Activated CD4-positive, alpha-beta memory T cell treated with anti-CD3 and anti-CD28 coated beads for 36 hours (primary cell): ENCODE results near the gene SLC12A5. TPM values are rescaled to one million over a fixed set of nuclear protein-coding genes. Genes with fewer than 3 reads are reported as not detected.

Source experiments
- CTCF ChIA-PET: fragments of 350-600 bp; sonication (Branson Sonifier 250); formaldehyde crosslinking; loops from one replicate; lab custom pipeline; 2021; ENCODE audit warnings: antibody characterized with exemption, inconsistent platforms; lab: Charles Lee
- POLR2A ChIA-PET: fragments of 350-600 bp; sonication (Branson Sonifier 250); formaldehyde crosslinking; loops from one replicate; lab custom pipeline; 2021; ENCODE audit warnings: antibody characterized with exemption; lab: Charles Lee
- DNase-seq: peaks from one replicate; pipeline ENCODE4 v3.0.0-alpha.2; 2020
- H3K27ac Mint-ChIP-seq: one replicate; pipeline ENCODE4 v1.8.0; 2021; ENCODE audit warnings: mixed read lengths
- H3K27me3 Mint-ChIP-seq: one replicate; pipeline ENCODE4 v1.8.0; 2021; ENCODE audit warnings: mixed read lengths
- H3K36me3 Mint-ChIP-seq: one replicate; pipeline ENCODE4 v1.8.0; 2021; ENCODE audit warnings: mixed read lengths
- H3K4me1 Mint-ChIP-seq: one replicate; pipeline ENCODE4 v1.8.0; 2021; ENCODE audit warnings: low read depth, mixed read lengths
- H3K4me3 Mint-ChIP-seq: one replicate; pipeline ENCODE4 v1.8.0; 2021; ENCODE audit warnings: mild to moderate bottlenecking, mixed read lengths
- H3K9me3 Mint-ChIP-seq: one replicate; pipeline ENCODE4 v1.8.0; 2021; ENCODE audit warnings: mixed read lengths
- intact Hi-C: fragments of 100-400 bp; cut with micrococcal nuclease; formaldehyde crosslinking; loops from one replicate; pipeline ENCODE4 v1.15.1; 2023
- total RNA-seq, 2 experiments: library from RNA; stranded (reverse); gene quantifications; one replicate each; pipeline ENCODE4 v1.2.3, GENCODE V29; 2021

The SLC12A5 gene
- total RNA-seq, 2 experiments from 2014 or later, result 0.97 TPM; not detected in 1

DNA sequence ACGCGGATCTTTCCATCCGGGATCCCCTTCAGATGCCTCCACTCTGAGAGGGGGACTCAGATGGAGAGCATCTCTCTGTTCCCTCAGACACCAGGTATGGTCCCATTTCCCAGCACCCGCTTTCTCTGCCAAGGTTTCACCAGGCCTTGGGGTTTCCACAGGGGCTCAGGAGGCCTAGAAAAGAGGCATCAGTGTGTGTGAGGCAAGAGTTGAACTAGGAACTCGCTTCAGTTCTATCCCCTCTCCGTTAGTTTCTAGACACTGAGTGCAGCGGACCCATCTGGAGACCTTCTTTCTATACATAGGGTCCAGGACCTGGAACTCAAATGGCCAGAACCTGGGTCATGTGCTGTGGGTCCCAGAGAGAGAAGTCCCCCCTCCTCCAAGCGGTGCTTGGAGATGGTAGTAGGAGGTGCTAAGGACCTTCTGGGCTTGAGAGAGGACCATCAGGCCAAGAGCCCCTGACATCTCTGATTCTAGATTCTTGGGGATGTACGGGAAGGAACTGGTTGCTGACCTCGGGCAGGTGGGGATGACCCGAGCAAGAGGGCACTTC is 2.1 kb downstream of the SLC12A5 start:
- ChIA-PET POLR2A (no interaction called here), CTCF (interaction anchor here (2.3 to 2.4 kb wide), 2 partner anchors 8 to 44 kb away, joined by 6 to 13 read pairs; no protein-coding TSS in a partner anchor)
- Mint-ChIP-seq H3K27ac (no peak overlapping the region), H3K4me3 (no peak overlapping the region), H3K27me3 (peaks cover 53% of the 10 kb centered on the region), H3K9me3 (no peaks in the 10 kb centered on the region), H3K36me3 (no peaks in the 10 kb centered on the region), H3K4me1 (no peaks in the 10 kb centered on the region)
- intact Hi-C loops, result no loop called here
- DNase-seq, result no peak

DNA sequence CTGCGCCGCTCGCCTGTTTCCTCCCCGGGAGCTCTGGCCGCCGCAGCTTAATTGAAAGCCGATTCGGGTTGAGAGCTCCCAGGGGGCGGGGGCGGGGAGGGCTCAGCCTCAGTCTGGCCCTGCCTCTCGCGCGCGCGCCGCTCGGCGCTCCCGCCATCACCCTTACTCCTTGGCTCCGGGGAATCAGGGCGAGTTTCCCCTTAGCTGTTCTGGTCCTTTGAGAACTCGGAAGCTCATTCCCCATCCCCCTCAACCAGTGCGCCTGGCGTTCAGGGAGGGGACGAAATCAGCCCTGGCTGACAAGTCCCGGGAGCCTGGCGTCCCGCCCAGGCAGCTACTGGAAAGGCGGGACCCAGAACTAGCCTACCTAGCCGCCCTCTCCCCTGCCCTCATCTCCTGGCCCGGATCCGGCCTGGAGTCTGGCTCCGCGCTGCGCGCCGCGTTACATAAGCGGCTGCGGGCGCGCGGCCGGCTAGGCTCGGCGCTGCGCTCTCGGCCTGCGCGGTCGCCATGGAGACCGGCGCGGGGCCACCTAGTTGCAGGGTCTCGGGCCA is 2.8 kb downstream of the SLC12A5 start:
- Mint-ChIP-seq H3K9me3 (no peaks in the 10 kb centered on the region), H3K4me3 (no peak overlapping the region), H3K27ac (no peak overlapping the region), H3K4me1 (no peaks in the 10 kb centered on the region), H3K36me3 (no peaks in the 10 kb centered on the region), H3K27me3 (peaks cover 54% of the 10 kb centered on the region)
- POLR2A ChIA-PET, result no interaction called here
- intact Hi-C loops, result no loop called here
- DNase-seq, result no peak
- CTCF ChIA-PET, result interaction anchor here (0.7 to 2.4 kb wide), 3 partner anchors 9 to 147 kb away, joined by 3 to 13 read pairs (median 6); no protein-coding TSS in a partner anchor

DNA sequence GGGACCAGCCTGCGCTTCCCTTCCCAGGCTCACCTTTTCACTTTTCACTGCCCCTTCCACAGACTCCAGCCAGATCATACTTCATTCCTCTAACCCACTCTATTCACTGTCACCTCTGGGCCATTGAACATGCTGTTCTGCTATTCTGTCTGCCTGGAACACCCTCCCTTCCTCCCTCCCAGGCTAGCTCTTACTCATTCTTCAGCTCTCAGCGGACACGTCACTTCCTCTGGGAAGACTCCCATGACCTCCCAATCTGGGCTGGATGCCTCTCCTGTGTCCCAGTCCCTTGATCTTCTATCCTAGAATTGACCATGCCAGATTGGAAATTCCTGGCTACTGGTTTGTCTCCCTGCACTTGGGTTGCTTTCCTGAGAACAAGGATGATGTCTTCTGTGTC is 5.0 kb downstream of the SLC12A5 start:
- Mint-ChIP-seq H3K27ac (no peak overlapping the region), H3K4me1 (no peaks in the 10 kb centered on the region), H3K9me3 (no peaks in the 10 kb centered on the region), H3K27me3 (peaks cover 60% of the 10 kb centered on the region), H3K36me3 (no peaks in the 10 kb centered on the region), H3K4me3 (no peak overlapping the region)
- ChIA-PET POLR2A (no interaction called here), CTCF (no interaction called here)
- DNase-seq, result no peak
- intact Hi-C loops, result no loop called here

DNA sequence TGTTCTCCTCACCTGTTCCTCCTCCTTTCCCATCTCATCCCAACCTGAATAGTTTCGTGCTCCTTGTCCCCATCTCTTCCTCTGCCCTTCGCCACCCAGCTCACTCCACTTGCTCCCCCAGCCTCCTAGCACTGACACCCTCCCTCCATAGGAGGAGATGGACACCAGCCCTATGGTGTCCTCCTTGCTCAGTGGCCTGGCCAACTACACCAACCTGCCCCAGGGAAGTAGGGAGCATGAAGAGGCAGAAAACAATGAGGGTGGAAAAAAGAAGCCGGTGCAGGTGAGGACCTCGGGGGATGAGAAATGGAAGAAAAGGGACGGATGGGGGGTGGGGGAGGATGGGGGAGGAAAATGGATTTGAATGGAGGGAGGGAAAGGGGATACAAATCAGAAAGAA is 6.2 kb downstream of the SLC12A5 start:
- Mint-ChIP-seq H3K9me3 (no peaks in the 10 kb centered on the region), H3K36me3 (no peaks in the 10 kb centered on the region), H3K27ac (no peak overlapping the region), H3K4me1 (no peaks in the 10 kb centered on the region), H3K4me3 (no peak overlapping the region), H3K27me3 (peaks cover 52% of the 10 kb centered on the region)
- DNase-seq, result no peak
- POLR2A ChIA-PET, result no interaction called here
- CTCF ChIA-PET, result no interaction called here
- intact Hi-C loops, result no loop called here

DNA sequence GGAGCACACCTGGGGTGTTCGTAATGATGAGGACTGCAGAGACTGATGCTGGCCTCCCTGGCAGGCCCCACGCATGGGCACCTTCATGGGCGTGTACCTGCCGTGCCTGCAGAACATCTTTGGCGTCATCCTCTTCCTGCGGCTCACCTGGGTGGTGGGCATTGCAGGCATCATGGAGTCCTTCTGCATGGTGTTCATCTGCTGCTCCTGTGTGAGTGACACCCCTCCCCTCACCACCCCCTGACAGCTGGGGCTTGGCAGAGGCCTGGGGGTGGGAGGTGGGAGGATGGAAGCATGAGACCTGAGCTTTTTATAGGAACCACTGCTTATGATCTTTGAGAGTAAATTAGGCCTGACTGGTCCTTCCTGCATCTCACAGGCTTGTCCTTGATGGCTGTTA is 6.7 kb downstream of the SLC12A5 start:
- CTCF ChIA-PET, result interaction anchor here (1.0 kb wide), 1 partner anchor 13 kb away, joined by 3 read pairs; no protein-coding TSS in a partner anchor
- Mint-ChIP-seq H3K4me1 (no peaks in the 10 kb centered on the region), H3K27ac (no peak overlapping the region)

DNA sequence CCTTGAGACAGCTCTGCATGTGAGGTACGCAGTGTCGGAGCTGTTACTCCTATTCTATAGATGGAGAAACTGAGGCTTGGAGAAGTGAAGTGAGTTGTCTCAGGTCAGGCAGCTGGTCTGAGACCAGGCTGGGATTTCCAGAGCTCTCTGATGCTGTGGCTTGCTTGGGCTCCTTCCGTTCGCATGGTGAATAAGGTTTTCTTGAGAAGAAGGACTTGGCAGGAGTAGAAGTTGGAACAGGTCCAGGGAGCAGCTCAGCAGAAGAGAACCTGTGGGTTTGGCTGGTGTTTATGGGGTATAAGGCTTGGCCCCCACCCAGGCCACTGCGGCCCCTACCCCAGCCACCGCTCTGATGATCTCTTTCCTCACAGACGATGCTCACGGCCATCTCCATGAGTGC is 7.4 kb downstream of the SLC12A5 start:
- ChIA-PET POLR2A (no interaction called here), CTCF (interaction anchor here (1.0 kb wide), 1 partner anchor 14 kb away, joined by 3 read pairs; no protein-coding TSS in a partner anchor)
- H3K4me1 Mint-ChIP-seq, result no peaks in the 10 kb centered on the region
- H3K27me3 Mint-ChIP-seq, result peaks cover 52% of the 10 kb centered on the region
- no peaks in the 10 kb centered on the region for H3K36me3 Mint-ChIP-seq
- no peak for DNase-seq
- intact Hi-C loops, result no loop called here
- H3K27ac Mint-ChIP-seq, result no peak overlapping the region
- H3K4me3 Mint-ChIP-seq, result no peak overlapping the region
- H3K9me3 Mint-ChIP-seq, result no peaks in the 10 kb centered on the region

More for the DNA sequence above, 6.7 kb downstream of the SLC12A5 start:
- DNase-seq, result no peak
- Mint-ChIP-seq H3K4me3 (no peak overlapping the region), H3K27me3 (peaks cover 52% of the 10 kb centered on the region), H3K9me3 (no peaks in the 10 kb centered on the region), H3K36me3 (no peaks in the 10 kb centered on the region)
- intact Hi-C loops, result no loop called here
- POLR2A ChIA-PET, result no interaction called here

DNA sequence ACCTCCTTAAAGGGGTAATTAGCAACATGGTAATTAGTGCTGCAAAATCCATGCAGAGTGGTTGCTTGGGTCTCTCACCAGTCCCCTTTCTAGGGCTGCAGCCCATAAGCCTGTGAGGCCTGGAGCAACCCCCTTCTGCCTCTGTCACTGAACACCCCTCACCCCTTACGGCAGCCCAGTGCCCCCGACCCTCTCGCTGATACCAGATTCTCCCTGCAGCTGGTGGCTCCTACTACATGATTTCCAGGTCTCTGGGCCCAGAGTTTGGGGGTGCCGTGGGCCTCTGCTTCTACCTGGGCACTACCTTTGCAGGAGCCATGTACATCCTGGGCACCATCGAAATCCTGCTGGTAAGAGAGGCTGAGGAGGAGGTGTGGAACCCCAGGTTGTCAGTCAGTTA is 8.0 kb downstream of the SLC12A5 start:
- H3K27ac Mint-ChIP-seq, result no peak overlapping the region
- POLR2A ChIA-PET, result no interaction called here
- H3K4me1 Mint-ChIP-seq, result no peaks in the 10 kb centered on the region
- no peaks in the 10 kb centered on the region for H3K9me3 Mint-ChIP-seq
- no peak for DNase-seq
- H3K36me3 Mint-ChIP-seq, result no peaks in the 10 kb centered on the region
- no peak overlapping the region for H3K4me3 Mint-ChIP-seq
- H3K27me3 Mint-ChIP-seq, result peaks cover 56% of the 10 kb centered on the region
- intact Hi-C loops, result no loop called here
- CTCF ChIA-PET, result no interaction called here

DNA sequence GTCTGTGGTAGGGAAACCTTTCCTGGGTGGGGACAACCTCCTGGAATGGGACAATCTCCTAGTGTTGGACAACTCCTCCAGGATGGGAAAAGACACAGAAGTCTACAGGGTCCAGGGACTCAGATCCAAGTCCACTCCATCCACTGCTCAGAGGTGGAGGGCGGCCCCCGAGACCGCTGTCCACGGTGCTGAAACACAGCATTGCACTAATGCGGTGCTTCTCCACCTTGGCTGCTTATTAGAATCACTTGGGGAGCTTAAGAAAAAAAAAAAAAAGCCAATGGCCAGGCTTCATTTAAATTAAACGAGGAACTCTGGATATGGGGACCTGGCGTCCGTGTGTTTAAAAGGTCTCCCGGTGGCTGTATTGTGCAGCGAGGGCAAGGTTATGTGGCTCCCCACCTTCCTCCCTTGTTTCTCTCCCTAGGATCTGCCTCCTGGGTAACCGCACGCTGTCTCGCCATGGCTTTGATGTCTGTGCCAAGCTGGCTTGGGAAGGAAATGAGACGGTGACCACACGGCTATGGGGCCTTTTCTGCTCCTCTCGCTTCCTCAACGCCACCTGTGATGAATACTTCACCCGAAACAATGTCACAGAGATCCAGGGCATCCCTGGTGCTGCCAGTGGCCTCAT is 12.0 kb downstream of the SLC12A5 start:
- intact Hi-C loops, result no loop called here
- peak; percentile 60 for DNase-seq
- ChIA-PET CTCF (no interaction called here), POLR2A (no interaction called here)
- Mint-ChIP-seq H3K36me3 (no peaks in the 10 kb centered on the region), H3K4me3 (no peak overlapping the region), H3K4me1 (no peaks in the 10 kb centered on the region), H3K27me3 (peaks cover 39% of the 10 kb centered on the region), H3K27ac (no peak overlapping the region), H3K9me3 (no peaks in the 10 kb centered on the region)

DNA sequence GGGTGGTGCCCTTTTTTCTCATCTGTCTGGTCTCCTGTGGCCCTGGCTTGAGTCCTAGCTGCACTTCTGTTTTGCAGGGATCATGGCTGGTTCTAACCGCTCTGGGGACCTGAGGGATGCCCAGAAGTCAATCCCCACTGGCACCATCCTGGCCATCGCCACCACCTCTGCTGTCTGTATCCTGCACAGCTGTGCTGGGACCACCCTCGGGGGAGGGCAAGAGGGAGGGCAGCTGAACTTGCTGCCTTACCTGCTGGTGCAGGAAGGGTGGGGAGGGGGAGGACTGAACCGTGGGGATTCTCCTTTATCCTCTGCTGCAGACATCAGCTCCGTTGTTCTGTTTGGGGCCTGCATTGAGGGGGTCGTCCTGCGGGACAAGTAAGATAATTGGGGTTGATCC is 14.5 kb downstream of the SLC12A5 start:
- Mint-ChIP-seq H3K4me3 (no peak overlapping the region), H3K4me1 (no peaks in the 10 kb centered on the region), H3K36me3 (no peaks in the 10 kb centered on the region), H3K9me3 (no peaks in the 10 kb centered on the region), H3K27ac (no peak overlapping the region), H3K27me3 (peaks cover 39% of the 10 kb centered on the region)
- DNase-seq, result no peak
- CTCF ChIA-PET, result interaction anchor here (0.8 to 0.9 kb wide), 2 partner anchors 21 to 29 kb away, joined by 4 read pairs; no protein-coding TSS in a partner anchor
- POLR2A ChIA-PET, result no interaction called here
- intact Hi-C loops, result no loop called here

DNA sequence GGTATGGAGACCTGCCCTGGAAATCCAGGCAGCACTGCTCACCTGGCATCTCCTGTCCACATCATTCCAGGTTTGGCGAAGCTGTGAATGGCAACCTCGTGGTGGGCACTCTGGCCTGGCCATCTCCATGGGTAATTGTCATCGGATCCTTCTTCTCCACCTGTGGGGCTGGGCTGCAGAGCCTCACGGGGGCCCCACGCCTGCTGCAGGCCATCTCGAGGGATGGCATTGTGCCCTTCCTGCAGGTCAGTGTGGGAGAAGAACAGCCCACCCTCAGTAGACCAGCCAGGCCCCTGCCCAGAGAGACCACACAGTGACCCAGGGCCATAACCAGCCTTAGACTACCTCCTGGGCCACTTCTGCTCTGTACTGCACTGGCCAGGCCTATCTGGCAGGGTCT is 15.9 kb downstream of the SLC12A5 start:
- Mint-ChIP-seq H3K27me3 (peaks cover 37% of the 10 kb centered on the region), H3K9me3 (no peaks in the 10 kb centered on the region), H3K36me3 (no peaks in the 10 kb centered on the region), H3K4me1 (no peaks in the 10 kb centered on the region), H3K4me3 (no peak overlapping the region), H3K27ac (no peak overlapping the region)
- intact Hi-C loops, result no loop called here
- ChIA-PET POLR2A (no interaction called here), CTCF (no interaction called here)
- DNase-seq, result no peak

DNA sequence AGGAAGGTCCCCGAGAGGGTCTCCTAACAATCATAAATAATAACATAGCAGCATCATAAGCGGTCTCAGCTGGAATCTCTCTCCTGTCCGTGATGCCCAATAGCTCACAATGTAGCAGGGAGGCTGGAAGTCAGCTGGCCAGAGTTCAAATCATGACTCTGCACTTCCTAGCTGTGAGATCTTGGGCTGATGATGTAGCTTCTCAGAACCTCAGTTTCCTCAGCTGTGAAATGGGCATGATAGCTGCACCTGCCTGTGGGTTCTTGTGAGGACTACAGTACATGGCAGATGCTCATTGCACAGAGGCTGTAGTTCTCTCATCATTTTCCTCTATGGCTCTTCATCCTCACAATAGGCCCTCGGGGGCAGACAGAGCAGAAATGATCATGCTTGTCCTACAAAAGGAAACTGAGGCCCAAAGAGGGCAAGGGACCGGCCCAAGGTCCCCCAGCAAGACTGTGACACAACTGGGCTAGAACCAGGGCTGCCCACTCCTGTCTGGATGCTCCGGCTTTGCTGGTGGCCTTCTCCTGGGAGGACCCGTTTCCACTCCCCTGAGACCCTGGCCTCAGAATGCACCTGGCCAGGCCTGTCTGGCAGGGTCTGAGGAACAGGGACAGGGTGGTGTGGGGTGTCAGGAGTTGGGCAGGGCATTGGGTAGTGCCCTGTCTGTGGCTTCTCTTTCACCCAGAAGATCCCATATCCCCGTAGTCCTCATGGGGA is 17.7 kb downstream of the SLC12A5 start:
- Mint-ChIP-seq H3K9me3 (no peaks in the 10 kb centered on the region), H3K4me1 (no peaks in the 10 kb centered on the region), H3K27me3 (peaks cover 27% of the 10 kb centered on the region), H3K36me3 (no peaks in the 10 kb centered on the region), H3K27ac (no peak overlapping the region), H3K4me3 (no peak overlapping the region)
- no peak for DNase-seq
- ChIA-PET POLR2A (no interaction called here), CTCF (no interaction called here)
- intact Hi-C loops, result no loop called here

DNA sequence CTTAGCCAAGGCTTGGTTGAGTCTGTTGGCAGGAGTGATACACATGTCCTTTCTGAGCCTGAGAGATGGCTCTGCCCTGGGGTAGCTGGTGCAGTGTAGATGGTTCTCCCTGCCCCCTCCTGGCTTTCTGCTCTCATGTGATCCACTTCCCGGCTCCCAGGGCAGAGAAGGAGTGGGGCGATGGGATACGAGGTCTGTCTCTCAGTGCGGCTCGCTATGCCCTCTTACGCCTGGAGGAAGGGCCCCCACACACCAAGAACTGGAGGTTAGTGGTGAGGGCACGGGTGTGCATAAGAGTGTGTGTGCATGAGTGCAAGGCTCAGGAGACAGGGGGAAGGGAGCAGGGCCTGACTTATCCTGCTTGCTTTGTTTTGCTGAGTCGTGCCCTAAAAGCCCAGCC is 18.8 kb downstream of the SLC12A5 start:
- Mint-ChIP-seq H3K4me1 (no peaks in the 10 kb centered on the region), H3K4me3 (no peak overlapping the region), H3K9me3 (no peaks in the 10 kb centered on the region), H3K36me3 (no peaks in the 10 kb centered on the region), H3K27me3 (peaks cover 22% of the 10 kb centered on the region), H3K27ac (no peak overlapping the region)
- intact Hi-C loops, result no loop called here
- no peak for DNase-seq
- ChIA-PET CTCF (no interaction called here), POLR2A (no interaction called here)
